HPDE6-E6E7 (cell line): Measurements from ENCODE around the gene TGM5.
"Not testable (repeated sequence)": the region's sequence is repeated elsewhere in the genome, so short reads cannot be mapped to it uniquely, and the experiment has no call there.

Source experiments
- DNase-seq: peaks from one replicate; pipeline ENCODE4 v3.0.0; 2011; ENCODE audit warnings: missing footprints; ENCODE audit errors: extremely low spot score

TGM5 gene

GRCh38 chr15:43246261-43246774 is 20.4 kb downstream of the TGM5 start:
- DNase-seq = no peak

GRCh38 chr15:43244092-43244491 is 22.6 kb downstream of the TGM5 start:
- no peak for DNase-seq

- DNase-seq = no peak
Observed at GRCh38 chr15:43243020-43243645, 23.6 kb downstream of the TGM5 start.

GRCh38 chr15:43242616-43243015 is 24.1 kb downstream of the TGM5 start:
- no peak for DNase-seq

- no peak for DNase-seq
Observed at GRCh38 chr15:43241100-43241499, 25.6 kb downstream of the TGM5 start.

GRCh38 chr15:43239732-43240491 is 26.8 kb downstream of the TGM5 start:
- DNase-seq = no peak

- DNase-seq = peak; percentile 26
Observed at GRCh38 chr15:43238671-43239131, 28.0 kb downstream of the TGM5 start.

- no peak for DNase-seq
Observed at GRCh38 chr15:43237842-43238470, 28.8 kb downstream of the TGM5 start.

GRCh38 chr15:43235536-43235935 is 31.2 kb downstream of the TGM5 start:
- no peak for DNase-seq

GRCh38 chr15:43232289-43232874 is 34.3 kb downstream of the TGM5 start:
- DNase-seq = no peak

GRCh38 chr15:43230640-43231115 is 36.0 kb downstream of the TGM5 start:
- no peak for DNase-seq

- no peak for DNase-seq
Observed at GRCh38 chr15:43229977-43230376, 36.8 kb downstream of the TGM5 start.

- no peak for DNase-seq
Observed at GRCh38 chr15:43226436-43227305, 40.1 kb downstream of the TGM5 start.

GRCh38 chr15:43225950-43226255 is 40.8 kb downstream of the TGM5 start:
- DNase-seq = not testable (repeated sequence)

GRCh38 chr15:43225201-43225949 is 41.4 kb downstream of the TGM5 start:
- DNase-seq = peak; percentile 58

GRCh38 chr15:43221422-43221821 is 45.3 kb downstream of the TGM5 start:
- no peak for DNase-seq

- no peak for DNase-seq
Observed at GRCh38 chr15:43220991-43221403, 45.7 kb downstream of the TGM5 start, which contains the start of gene EPB42. TSS of gene EPB42 (minus strand) at chr15:43221018. CDS start at chr15:43220825, 193 bp downstream.

- DNase-seq = no peak
Observed at GRCh38 chr15:43219929-43220928, 46.5 kb downstream of the TGM5 start.
